Iris pigment epithelial cell (primary cell): ENCODE measurements around the gene CSRP3.

Source experiments
- DNase-seq: peaks from one replicate; pipeline ENCODE4 v3.0.0-alpha.2; 2011; ENCODE audit warnings: low read depth

Gene CSRP3

GRCh38 chr11:19225581-19225980, 23.8 kb upstream of the CSRP3 start:
- DNase-seq = no peak

DNA sequence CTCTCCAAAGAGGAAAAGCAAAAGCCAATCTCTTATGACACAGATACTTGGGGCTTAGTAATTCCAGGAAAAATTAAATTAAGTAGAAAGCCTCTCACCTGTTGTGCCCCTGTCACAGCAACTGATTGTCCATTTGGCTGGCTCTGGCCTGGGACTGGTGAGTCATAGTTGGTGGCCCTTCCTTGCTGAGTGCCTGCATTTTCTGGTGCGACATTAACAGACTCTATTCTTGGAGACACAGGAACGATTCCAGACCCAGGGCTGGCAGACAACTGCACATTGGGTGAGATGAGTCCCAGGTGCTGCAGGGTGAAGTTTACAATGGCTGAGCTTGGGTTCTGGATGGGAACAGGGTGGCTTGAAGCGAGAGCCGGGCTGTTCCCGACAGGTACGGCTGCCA, 23.3 kb upstream of the CSRP3 start:
- DNase-seq = no peak

- DNase-seq = peak; percentile 20
These were observed 19.3 kb upstream of the CSRP3 start for GRCh38 chr11:19220903-19221724.

DNA sequence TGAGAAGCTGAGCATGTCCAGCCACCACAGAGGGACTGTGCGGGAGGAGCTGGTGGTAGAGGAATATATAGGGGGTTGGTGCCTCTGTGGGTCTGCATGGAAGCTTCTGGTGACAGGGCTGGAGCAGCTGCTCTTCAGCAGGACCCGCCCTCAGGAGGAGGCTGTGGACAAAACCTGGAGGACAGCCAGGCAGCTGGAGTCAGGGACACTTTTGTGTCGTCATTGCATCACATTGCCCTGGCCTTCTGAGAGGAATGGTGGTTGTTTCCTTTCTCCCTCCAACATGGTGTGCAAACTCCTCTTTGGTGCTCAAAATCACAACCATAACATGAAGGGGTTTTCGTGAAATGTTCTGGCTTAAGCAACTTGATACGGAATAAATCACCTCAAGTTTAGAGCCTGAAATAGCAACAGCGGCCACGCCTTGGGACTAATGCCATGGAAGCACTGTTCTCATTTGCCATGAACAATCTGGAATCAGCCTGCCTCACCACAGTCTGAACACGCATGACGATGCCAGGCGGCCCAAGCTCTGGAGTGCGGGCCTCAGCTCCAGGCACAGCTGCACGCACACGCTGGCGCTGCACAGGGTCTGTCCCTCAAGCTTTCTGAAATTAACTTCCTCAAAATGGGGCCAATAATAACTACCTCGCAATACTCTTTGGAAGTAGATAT, 17.1 kb upstream of the CSRP3 start:
- no peak for DNase-seq

- DNase-seq = no peak
These were observed 16.4 kb upstream of the CSRP3 start for GRCh38 chr11:19218216-19218615.

GRCh38 chr11:19216709-19217374, 15.1 kb upstream of the CSRP3 start:
- peak; percentile 8 for DNase-seq

DNA sequence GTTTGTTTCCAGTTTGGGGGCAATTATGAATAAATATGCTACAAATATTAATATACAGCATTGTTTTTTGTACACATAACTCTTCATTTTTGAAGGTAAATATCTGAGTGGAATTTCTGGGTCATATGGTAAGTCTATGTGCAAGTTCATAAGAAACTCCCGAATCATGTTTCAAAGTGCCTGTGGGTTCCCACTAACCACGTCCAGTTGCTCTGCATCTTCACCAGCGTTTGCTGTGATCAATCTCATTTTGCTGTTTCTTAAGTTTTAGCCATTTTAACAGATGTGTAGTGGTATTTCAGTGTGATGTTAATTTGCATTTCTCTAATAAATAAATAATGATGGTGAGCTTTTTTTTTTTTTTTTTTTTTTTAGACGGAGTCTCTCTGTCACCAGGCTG, 14.2 kb upstream of the CSRP3 start:
- DNase-seq = no peak

DNA sequence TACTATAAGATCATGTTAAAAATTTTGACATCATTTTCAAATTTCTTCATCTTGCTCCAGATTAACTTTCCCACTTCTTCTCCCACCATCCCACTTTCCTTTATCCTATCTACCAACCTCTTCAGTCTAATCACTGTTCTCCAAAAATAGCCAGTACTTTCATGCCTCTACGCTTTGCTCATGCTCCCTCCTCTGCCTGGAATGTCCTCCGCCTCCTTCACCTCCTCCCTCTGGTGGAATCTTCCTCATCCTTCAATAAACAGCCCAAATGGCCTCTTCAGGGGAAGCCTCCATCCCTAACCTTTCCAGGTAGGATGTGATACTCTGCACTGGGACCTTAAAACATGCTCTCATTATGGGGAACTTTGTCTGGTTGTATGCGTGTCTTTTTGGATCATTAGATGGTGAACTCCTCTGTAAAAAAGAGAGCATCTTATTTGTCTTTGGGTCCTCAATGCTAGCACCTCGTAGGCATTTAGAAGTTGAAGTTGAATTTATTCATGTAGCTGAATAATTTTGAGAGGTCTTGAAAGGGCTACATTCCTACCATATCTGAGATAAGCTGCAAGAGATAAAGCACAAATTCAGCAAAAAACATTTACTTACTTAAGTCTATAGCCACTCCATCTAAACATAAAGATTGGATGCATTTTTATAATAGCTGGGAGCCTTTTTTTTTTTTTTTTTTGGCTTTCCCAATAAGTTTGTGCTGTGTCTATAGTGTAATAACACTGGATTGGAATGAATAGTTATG, 8.0 kb upstream of the CSRP3 start:
- no peak for DNase-seq

DNA sequence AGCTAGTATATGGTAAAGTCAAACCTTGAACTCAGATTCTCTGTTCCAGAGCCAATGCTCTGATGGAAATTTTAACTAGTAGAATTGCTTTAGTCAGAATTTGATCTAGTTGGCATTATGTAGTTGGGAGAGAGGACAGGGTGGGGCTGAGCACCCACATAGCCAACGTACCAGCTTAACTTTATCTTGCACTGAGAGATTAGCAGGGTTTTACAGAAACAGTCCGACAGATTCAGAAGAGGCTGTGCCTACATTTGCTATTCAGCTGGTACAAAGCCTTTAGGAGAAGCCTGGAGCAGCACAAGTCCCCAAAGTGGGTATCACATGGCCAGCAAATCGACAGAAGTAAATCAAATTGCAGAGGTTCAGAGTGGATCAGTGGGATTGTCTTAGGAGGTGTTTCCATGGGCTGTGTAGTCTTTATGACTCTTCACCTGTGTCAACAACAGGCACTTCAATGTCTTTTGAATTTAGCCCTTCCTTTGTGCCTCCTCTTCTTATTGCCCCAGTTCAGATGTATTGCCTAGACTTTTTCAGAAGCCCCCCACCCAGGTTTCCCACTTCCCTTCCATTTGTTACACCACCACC, 7.3 kb upstream of the CSRP3 start:
- no peak for DNase-seq

- no peak for DNase-seq
These were observed 6.4 kb upstream of the CSRP3 start for GRCh38 chr11:19208181-19208580.

- no peak for DNase-seq
These were observed 3.1 kb upstream of the CSRP3 start for GRCh38 chr11:19204836-19205235.

GRCh38 chr11:19200410-19201201, 1.2 kb downstream of the CSRP3 start:
- peak; percentile 76 for DNase-seq

DNA sequence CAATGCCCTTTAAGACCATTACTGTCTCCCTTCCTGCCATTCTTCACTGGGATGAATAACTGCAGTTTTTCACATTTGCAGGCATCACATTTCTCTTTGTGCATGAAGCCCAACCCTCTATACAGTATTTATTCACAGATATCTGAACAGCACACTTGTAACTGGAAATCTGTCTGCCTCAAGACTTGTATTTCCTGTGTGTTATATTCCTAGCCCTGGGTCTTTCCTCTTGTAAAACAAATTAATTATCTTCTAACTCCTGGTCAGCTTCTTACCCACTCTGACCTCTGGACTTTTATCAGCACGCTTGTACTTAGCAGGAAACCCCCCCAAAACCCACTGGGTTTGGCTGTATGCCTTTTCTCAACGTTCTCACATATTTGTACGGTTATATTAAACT, 2.0 kb downstream of the CSRP3 start:
- peak; percentile 29 for DNase-seq

DNA sequence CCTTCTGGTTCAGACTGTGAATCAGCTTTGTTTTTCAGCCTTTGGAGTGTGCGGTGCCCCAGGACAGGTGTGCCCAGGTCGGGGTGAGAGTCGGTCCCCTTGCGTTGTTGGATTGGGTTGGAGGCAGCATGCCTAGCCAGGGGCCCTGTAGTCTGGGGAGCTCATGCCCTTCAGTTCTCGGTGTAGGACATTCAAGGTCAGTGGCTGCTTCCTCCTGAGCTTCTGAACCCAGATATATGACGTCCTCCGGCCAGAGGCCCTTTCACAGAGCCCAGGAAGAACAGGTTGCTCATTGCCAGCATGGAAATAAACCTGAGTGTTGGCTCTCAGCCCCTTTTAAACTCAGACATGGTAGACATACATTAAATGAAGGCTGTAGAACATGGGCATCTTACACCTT, 2.7 kb downstream of the CSRP3 start:
- DNase-seq = no peak

DNA sequence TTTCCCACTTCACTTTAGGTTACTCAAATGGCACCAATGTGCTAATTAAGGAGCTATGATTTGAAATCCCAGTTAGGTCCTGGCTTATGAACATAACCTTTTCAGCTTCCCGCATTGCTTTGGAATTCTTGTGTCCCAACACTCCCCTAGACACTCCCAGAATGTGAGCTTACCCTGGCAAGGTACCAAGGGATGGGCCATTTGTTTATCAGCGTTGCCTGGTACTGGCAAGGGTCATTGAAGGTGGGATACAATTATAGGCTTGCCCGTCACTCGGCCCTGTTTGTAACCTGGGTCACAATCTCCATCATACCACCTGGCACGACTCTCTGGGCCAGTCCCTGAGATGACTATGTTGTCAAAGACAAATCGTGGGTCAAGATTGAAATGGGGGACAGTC, 5.4 kb downstream of the CSRP3 start:
- DNase-seq = no peak

GRCh38 chr11:19194620-19195308, 7.0 kb downstream of the CSRP3 start:
- no peak for DNase-seq

GRCh38 chr11:19193916-19194315, 7.9 kb downstream of the CSRP3 start:
- DNase-seq = peak; percentile 39

DNA sequence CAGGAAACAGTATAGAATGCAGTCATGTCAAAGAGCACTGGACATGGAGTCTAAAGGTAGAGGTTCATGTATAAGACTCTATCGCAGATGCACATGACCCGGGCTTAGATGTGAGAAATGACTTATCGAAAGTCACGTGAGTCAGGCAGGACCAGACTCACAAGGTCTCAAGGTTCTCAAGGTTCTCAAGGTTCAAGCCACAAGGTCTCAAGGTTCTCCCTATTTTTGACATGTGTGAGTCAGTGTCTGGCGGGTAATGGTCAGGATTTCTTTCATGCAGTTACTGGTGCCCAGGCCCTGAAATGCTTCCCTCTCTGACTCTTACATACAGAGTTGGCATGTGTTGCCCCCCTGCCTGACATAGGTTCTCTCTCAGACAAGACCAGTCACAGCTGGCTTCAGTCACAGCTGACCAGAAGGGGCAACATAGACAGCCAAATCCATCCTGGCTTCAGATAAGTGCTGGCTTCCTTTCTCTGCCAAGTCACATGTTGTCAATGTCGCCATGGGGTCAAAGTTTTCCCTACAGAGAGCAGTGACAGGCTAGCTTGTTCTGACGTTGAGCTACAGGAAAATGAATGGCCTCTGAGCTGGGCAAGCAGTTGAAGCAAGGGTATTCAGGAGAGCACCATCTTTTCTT, 10.1 kb downstream of the CSRP3 start:
- no peak for DNase-seq

GRCh38 chr11:19187833-19188258, 13.9 kb downstream of the CSRP3 start:
- no peak for DNase-seq
